Measurements from ENCODE around the gene SNTN.

- TF ChIP-seq ZNF274 (IDR thresholded peaks at IDR 0.05; ENCODE audit: low read depth, low read length), result no peak
- TF ChIP-seq SUZ12 (IDR thresholded peaks at IDR 0.05; ENCODE audit: extremely low read depth, insufficient read depth, insufficient read length), result no peak
- no peak for TF ChIP-seq YY1 (IDR thresholded peaks at IDR 0.05; ENCODE audit: insufficient read depth, insufficient read length)
Measured at GRCh38 chr3:63709576-63709975, 57.1 kb downstream of the SNTN start.
